Stomach (tissue), 9 donors: ENCODE measurements around the gene KCND2. TPM values are rescaled to one million over a fixed set of nuclear protein-coding genes. Genes with fewer than 3 reads are reported as not detected.
"Not testable (repeated sequence)": the region's sequence is repeated elsewhere in the genome, so short reads cannot be mapped to it uniquely, and the experiment has no call there.

Experiments
- DNase-seq, 2 donors: peaks; one replicate each; pipeline versions ENCODE4 v3.0.0 to v3.0.0-alpha.2; 2013 to 2019
- H3K27ac ChIP-seq, 5 donors: fragments of 200-600 bp in 4 of 5; sonication (generic) in 4 of 5; one replicate each; pipeline ENCODE4 v1.5.1; 2013 to 2019; ENCODE audit warnings: mild to moderate bottlenecking in 1 of 5, moderate library complexity in 1 of 5
- H3K27me3 ChIP-seq, 3 donors: fragments of 200-600 bp; sonication (generic); one replicate each; pipeline ENCODE4 v1.5.1; 2017 to 2019; ENCODE audit warnings: mixed run types in 1 of 3
- H3K36me3 ChIP-seq, 4 donors: fragments of 200-600 bp; sonication (generic); 1 replicate in 3 of 4; 2 replicates in 1 of 4; pipeline ENCODE4 v1.5.1; 2016 to 2019
- H3K4me1 ChIP-seq, 4 donors: fragments of 200-600 bp; sonication (generic); one replicate each; pipeline ENCODE4 v1.5.1; 2016 to 2019
- H3K4me3 ChIP-seq, 4 donors: fragments of 200-600 bp; sonication (generic) in 3 of 4; one replicate each; pipeline ENCODE4 v1.5.1; 2016 to 2019; ENCODE audit warnings: mild to moderate bottlenecking in 1 of 4
- H3K9me3 ChIP-seq, 4 donors: fragments of 200-600 bp; sonication (generic); one replicate each; pipeline ENCODE4 v1.5.1; 2016 to 2019
- EP300 ChIP-seq: sonication (generic); formaldehyde crosslinking; IDR thresholded peaks from one replicate; pipeline ENCODE4 v1.6.1; 2017; ENCODE audit warnings: antibody characterized with exemption
- POLR2A ChIP-seq, 4 donors: fragments of 450-650 bp; IDR thresholded peaks; one replicate each; pipeline ENCODE4 v1.6.1; 2016; ENCODE audit warnings: antibody characterized with exemption in 4 of 4, control low read depth in 2 of 4, mild to moderate bottlenecking in 1 of 4, moderate library complexity in 1 of 4
- POLR2AphosphoS5 ChIP-seq, 3 donors: sonication (generic); formaldehyde crosslinking; IDR thresholded peaks; one replicate each; pipeline ENCODE4 v1.6.1; 2016; ENCODE audit warnings: antibody characterized with exemption in 3 of 3
- whole genome bisulfite sequencing, 5 donors: extraction: QIAGEN DNeasy Blood & Tissue Kit in 3 of 5; methylation state at CpG; one replicate each; pipeline versions ENCODE4 v1.1.5 to v1.1.7; 2013 to 2018; 5-methylcytosine and 5-hydroxymethylcytosine counted together
- intact Hi-C: fragments of 100-400 bp; cut with DNase I; formaldehyde crosslinking; loops from one replicate; pipeline ENCODE4 v1.15.1; 2023; ENCODE audit warnings: low total_unique reads
- polyA plus RNA-seq, 3 donors: library from polyadenylated mRNA; stranded (reverse); fragments of 200-250 nt; gene quantifications; one replicate each; pipeline ENCODE4 v1.2.3, GENCODE V29; 2013
- total RNA-seq, 5 donors: library from RNA; depleted of rRNA; stranded (reverse); fragments of >200 nt; gene quantifications; one replicate each; pipeline versions ENCODE4 v1.1.0 to v1.2.3, GENCODE V29; 2014 to 2016
- TF ChIP-seq, protein P1 (sequence below), 7 experiments: fragments of 450-650 bp in 4 of 7; fragments of 200-600 bp in 3 of 7; sonication (generic) in 3 of 7; IDR thresholded peaks; one replicate each; pipeline ENCODE4 v1.5.1; 2016 to 2019; ENCODE audit warnings: antibody characterized with exemption in 7 of 7, control low read depth in 2 of 7, mild to moderate bottlenecking in 1 of 7
- donor health status: healthy with polysubstance abuse.
- donor health status: Bipolar disorder and iron deficiency.
- donor health status: healthy.

KCND2 gene
- total and polyA plus RNA-seq, 8 donors: 0.06 to 1.3 (median 0.31) TPM; not detected in 5

DNA sequence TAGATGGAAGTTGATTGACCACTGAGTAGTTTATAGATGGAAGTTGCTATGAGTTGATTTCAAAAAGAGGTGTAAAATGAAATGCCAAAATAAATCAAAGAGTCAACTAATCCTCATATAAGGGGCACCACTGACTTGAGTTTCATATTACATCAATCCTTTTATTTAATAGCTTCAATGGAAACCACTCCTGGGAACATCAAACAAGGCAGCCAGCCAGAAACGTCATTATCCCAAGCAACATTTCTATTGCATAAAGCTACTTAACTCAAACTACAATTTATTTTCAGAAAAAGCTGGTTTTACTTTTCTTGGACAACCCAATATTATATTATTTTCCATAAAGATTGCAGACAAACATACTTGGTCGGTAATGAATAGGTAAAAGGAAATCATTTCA is 422.9 kb downstream of the KCND2 start:
- 54 to 66% (median 61%) methylated on average over 2 of the region's 2 CpGs for WGBS, 5 donors
- DNase-seq: peak in 1 of 2 donors; percentile 16
- TF ChIP-seq POLR2A (IDR thresholded peaks at IDR 0.05) (no peak), POLR2AphosphoS5 (IDR thresholded peaks at IDR 0.05) (no peak), EP300 (no peak)
- TF ChIP-seq, protein P1, sequence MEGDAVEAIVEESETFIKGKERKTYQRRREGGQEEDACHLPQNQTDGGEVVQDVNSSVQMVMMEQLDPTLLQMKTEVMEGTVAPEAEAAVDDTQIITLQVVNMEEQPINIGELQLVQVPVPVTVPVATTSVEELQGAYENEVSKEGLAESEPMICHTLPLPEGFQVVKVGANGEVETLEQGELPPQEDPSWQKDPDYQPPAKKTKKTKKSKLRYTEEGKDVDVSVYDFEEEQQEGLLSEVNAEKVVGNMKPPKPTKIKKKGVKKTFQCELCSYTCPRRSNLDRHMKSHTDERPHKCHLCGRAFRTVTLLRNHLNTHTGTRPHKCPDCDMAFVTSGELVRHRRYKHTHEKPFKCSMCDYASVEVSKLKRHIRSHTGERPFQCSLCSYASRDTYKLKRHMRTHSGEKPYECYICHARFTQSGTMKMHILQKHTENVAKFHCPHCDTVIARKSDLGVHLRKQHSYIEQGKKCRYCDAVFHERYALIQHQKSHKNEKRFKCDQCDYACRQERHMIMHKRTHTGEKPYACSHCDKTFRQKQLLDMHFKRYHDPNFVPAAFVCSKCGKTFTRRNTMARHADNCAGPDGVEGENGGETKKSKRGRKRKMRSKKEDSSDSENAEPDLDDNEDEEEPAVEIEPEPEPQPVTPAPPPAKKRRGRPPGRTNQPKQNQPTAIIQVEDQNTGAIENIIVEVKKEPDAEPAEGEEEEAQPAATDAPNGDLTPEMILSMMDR (IDR thresholded peaks at IDR 0.05): no peak
- Histone ChIP-seq H3K9me3 (no peaks in the 10 kb centered on the region), H3K4me1 (no peaks in the 10 kb centered on the region), H3K27me3 (no peaks in the 10 kb centered on the region), H3K36me3 (no peaks in the 10 kb centered on the region), H3K4me3 (no peak overlapping the region), H3K27ac (no peak overlapping the region)
- intact Hi-C loops: no loop called here

DNA sequence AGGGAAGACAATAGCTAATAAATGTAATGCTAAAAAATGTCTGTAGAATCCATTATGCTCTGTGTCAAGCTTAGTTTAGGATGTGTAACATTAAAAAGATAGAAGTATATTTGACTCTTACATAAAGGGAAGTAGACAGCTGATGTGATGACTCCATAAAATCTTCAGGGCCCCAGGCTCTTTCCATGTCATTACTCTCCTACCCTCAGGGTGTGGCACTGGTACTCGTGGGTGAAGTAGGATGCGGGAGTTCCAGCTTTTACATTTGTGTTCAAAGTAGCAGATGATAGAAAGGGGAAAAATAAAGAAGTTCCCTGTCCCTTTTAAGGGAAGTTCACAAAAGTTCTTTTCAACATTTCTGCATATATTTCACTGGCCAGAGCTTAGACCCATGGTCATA is 427.8 kb downstream of the KCND2 start:
- TF ChIP-seq POLR2AphosphoS5 (IDR thresholded peaks at IDR 0.05): no peak
- TF ChIP-seq POLR2A (IDR thresholded peaks at IDR 0.05): no peak
- TF ChIP-seq, protein P1 (IDR thresholded peaks at IDR 0.05): no peak
- no peak for TF ChIP-seq EP300
- 76 to 92% (median 89%) methylated on average over 2 of the region's 2 CpGs for WGBS, 5 donors
- intact Hi-C loops: no loop called here

DNA sequence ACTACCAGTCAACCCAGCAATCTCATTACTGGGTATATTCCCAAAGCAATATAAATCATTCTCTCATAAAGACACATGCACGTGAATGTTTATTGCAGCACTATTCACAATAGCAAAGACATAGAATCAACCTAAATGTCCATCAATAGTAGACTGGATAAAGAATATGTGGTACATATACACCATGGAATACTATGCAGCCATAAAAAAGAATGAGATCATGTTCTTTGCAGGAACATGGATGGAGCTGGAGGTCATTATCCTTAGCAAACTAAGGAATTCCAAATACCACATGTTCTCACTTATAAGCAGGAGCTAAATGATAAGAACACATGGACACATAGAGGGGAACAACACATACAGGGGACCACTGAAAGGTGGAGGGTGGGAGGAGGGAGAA is 429.4 kb downstream of the KCND2 start:
- H3K27me3 ChIP-seq, intact Hi-C loops: not testable (repeated sequence)
- 79 to 96% (median 89%) methylated on average over 1 of the region's 1 CpG for WGBS, 5 donors

More for the DNA sequence above, 427.8 kb downstream of the KCND2 start:
- Histone ChIP-seq H3K27ac (no peak overlapping the region), H3K27me3 (no peaks in the 10 kb centered on the region), H3K36me3 (no peaks in the 10 kb centered on the region), H3K4me3 (no peak overlapping the region), H3K9me3 (no peaks in the 10 kb centered on the region), H3K4me1 (no peaks in the 10 kb centered on the region)
- no peak for DNase-seq

DNA sequence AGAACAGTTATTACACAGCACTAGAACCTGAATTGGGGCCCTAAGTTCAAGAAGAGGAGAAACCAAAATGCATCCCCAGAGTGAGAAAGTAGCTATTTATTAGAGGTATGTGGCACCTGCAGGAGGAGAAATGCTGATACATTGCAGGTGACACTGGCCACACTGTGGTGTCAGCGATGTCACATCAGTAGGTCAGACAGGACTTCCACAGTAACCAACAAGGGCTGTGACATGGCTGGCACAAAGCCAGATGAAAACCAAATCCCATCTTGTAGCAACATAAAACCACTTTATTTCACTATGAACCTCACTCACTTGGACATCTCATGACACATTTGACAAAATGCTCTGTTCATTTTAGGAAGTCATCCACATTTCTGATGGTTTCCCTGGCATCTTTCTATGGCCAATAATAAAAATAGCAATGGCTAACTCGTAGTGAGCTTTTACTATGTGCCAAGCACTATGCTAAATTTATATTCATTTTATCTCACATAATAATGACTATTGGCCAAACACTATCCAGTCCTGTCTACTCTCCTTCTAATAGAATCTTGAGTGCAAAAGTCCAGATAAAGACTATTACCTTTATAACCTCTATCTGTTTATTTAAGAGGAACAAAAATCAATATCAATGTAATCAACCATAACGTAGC is 430.7 kb downstream of the KCND2 start:
- WGBS, 5 donors: 53 to 59% (median 55%) methylated on average over 3 of the region's 3 CpGs
- H3K9me3 ChIP-seq: no peaks in the 10 kb centered on the region
- H3K27ac ChIP-seq: no peak overlapping the region
- intact Hi-C loops: no loop called here
- DNase-seq: no peak
- H3K4me1 ChIP-seq: no peaks in the 10 kb centered on the region
- H3K36me3 ChIP-seq: no peaks in the 10 kb centered on the region
- TF ChIP-seq POLR2AphosphoS5 (IDR thresholded peaks at IDR 0.05) (no peak), POLR2A (IDR thresholded peaks at IDR 0.05) (no peak), EP300 (no peak)
- TF ChIP-seq, protein P1 (IDR thresholded peaks at IDR 0.05): no peak
- H3K27me3 ChIP-seq: no peaks in the 10 kb centered on the region
- no peak overlapping the region for H3K4me3 ChIP-seq

More for the DNA sequence above, 429.4 kb downstream of the KCND2 start:
- H3K4me3 ChIP-seq, DNase-seq, H3K4me1 ChIP-seq, H3K27ac ChIP-seq, H3K9me3 ChIP-seq, H3K36me3 ChIP-seq: not testable (repeated sequence)

DNA sequence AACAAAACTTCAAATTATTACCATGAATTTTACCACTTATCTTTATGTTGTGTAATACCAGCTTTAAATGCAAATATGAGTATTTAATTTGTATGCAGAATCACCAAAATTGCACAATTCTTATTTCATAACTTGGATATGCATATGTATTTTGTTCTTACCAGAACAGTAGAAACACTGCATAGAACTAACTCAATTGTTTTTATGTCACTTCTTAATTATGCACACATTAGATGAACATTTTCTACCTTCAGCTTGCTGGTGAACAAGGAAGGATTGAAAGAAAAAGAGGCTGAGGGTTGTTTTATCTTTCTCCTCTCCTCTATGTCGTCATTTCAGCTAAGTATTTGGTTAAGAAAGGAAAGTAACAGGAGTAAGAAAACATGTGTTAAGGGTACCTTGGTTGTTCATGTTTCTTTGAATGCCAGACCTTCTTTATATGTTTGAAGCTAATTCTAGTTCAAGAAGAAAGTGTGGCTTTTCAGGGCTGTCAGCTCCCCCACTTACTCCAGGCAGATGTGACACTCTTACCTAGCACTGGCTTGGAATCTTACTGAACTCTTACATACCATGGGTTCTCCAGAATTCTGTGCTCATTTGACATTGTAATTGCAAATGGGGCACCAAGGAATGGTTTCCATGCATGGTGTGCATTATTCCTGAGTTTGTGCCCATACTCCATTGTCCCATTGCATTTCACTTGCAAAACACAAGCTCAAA is 436.4 kb downstream of the KCND2 start:
- H3K27ac ChIP-seq: no peak overlapping the region
- no peaks in the 10 kb centered on the region for H3K27me3 ChIP-seq
- intact Hi-C loops: no loop called here
- WGBS, 5 donors: 56 to 75% (median 59%) methylated on average over 1 of the region's 1 CpG
- no peak for DNase-seq
- H3K36me3 ChIP-seq: no peaks in the 10 kb centered on the region
- no peak overlapping the region for H3K4me3 ChIP-seq
- TF ChIP-seq POLR2AphosphoS5 (IDR thresholded peaks at IDR 0.05) (no peak), POLR2A (IDR thresholded peaks at IDR 0.05) (no peak), EP300 (no peak)
- TF ChIP-seq, protein P1 (IDR thresholded peaks at IDR 0.05): no peak
- H3K4me1 ChIP-seq: no peaks in the 10 kb centered on the region
- no peaks in the 10 kb centered on the region for H3K9me3 ChIP-seq
